Measurements from ENCODE around the gene ALK. TPM values are rescaled to one million over a fixed set of nuclear protein-coding genes. Genes with fewer than 3 reads are reported as not detected.

Gene ALK
- total and polyA plus RNA-seq, 10 of the 15 experiments (the other 5 are each of a cell fraction or from before 2014, with no cell fraction given), result 0.11 TPM; not detected in 9

GRCh38 chr2:29304399-29305060, 616.9 kb downstream of the ALK start (continued):
- TF ChIP-seq REST (IDR thresholded peaks at IDR 0.05; ENCODE audit: low read depth, low read length) (no peak), SMAD1 (IDR thresholded peaks at IDR 0.05; ENCODE audit: low read depth, partially characterized antibody) (no peak), BCL11A (IDR thresholded peaks at IDR 0.05; ENCODE audit: low read depth, low read length) (no peak), ZBTB40 (IDR thresholded peaks at IDR 0.05; ENCODE audit: borderline replicate concordance) (no peak), CHD4 (IDR thresholded peaks at IDR 0.05) (no peak), EP300 (IDR thresholded peaks at IDR 0.05; ENCODE audit: borderline replicate concordance in 1 of 2, control insufficient read depth in 1 of 2, low read depth in 2 of 2, low read length in 2 of 2) (no peak), KAT2A (conservative IDR thresholded peaks at IDR 0.05; ENCODE audit: control insufficient read depth, low read depth, low read length) (no peak)
- TF ChIP-seq, protein P1, sequence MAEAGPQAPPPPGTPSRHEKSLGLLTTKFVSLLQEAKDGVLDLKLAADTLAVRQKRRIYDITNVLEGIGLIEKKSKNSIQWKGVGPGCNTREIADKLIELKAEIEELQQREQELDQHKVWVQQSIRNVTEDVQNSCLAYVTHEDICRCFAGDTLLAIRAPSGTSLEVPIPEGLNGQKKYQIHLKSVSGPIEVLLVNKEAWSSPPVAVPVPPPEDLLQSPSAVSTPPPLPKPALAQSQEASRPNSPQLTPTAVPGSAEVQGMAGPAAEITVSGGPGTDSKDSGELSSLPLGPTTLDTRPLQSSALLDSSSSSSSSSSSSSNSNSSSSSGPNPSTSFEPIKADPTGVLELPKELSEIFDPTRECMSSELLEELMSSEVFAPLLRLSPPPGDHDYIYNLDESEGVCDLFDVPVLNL (IDR thresholded peaks at IDR 0.05; ENCODE audit: low read depth, low read length), result no peak
- TF ChIP-seq, protein P2, sequence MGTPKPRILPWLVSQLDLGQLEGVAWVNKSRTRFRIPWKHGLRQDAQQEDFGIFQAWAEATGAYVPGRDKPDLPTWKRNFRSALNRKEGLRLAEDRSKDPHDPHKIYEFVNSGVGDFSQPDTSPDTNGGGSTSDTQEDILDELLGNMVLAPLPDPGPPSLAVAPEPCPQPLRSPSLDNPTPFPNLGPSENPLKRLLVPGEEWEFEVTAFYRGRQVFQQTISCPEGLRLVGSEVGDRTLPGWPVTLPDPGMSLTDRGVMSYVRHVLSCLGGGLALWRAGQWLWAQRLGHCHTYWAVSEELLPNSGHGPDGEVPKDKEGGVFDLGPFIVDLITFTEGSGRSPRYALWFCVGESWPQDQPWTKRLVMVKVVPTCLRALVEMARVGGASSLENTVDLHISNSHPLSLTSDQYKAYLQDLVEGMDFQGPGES (IDR thresholded peaks at IDR 0.05), result no peak

Measured in GM12878 (cell line).